Tibial nerve (tissue), 3 donors: ENCODE data around the gene INO80.
"Not testable (repeated sequence)": the region's sequence is repeated elsewhere in the genome, so short reads cannot be mapped to it uniquely, and the experiment has no call there.

ENCODE experiments used
- POLR2A ChIP-seq, 2 donors: fragments of 450-650 bp; IDR thresholded peaks; one replicate each; pipeline ENCODE4 v1.6.1; 2017; ENCODE audit warnings: antibody characterized with exemption in 2 of 2, mild to moderate bottlenecking in 2 of 2, moderate library complexity in 2 of 2
- TF ChIP-seq, protein P1 (sequence below), 5 experiments: fragments of 200-600 bp in 3 of 5; fragments of 450-650 bp in 2 of 5; sonication (generic) in 3 of 5; IDR thresholded peaks; one replicate each; pipeline ENCODE4 v1.5.1; 2016 to 2019; ENCODE audit warnings: antibody characterized with exemption in 5 of 5, mild to moderate bottlenecking in 3 of 5, moderate library complexity in 2 of 5

GRCh38 chr15:41132094-41132493 is 16.0 kb upstream of the INO80 start:
- TF ChIP-seq, protein P1, sequence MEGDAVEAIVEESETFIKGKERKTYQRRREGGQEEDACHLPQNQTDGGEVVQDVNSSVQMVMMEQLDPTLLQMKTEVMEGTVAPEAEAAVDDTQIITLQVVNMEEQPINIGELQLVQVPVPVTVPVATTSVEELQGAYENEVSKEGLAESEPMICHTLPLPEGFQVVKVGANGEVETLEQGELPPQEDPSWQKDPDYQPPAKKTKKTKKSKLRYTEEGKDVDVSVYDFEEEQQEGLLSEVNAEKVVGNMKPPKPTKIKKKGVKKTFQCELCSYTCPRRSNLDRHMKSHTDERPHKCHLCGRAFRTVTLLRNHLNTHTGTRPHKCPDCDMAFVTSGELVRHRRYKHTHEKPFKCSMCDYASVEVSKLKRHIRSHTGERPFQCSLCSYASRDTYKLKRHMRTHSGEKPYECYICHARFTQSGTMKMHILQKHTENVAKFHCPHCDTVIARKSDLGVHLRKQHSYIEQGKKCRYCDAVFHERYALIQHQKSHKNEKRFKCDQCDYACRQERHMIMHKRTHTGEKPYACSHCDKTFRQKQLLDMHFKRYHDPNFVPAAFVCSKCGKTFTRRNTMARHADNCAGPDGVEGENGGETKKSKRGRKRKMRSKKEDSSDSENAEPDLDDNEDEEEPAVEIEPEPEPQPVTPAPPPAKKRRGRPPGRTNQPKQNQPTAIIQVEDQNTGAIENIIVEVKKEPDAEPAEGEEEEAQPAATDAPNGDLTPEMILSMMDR (IDR thresholded peaks at IDR 0.05) = not testable (repeated sequence)
- TF ChIP-seq POLR2A (IDR thresholded peaks at IDR 0.05) = not testable (repeated sequence)
